ENCODE measurements around the gene CDKN2B-AS1.
"Not testable (repeated sequence)": the region's sequence is repeated elsewhere in the genome, so short reads cannot be mapped to it uniquely, and the experiment has no call there.

The CDKN2B-AS1 gene

GRCh38 chr9:22054076-22054475 is 59.5 kb downstream of the CDKN2B-AS1 start:
- H3K9ac ChIP-seq (ENCODE audit: low read depth in 1 of 2, low read length in 2 of 2): no peak overlapping the region
- H3K27ac ChIP-seq (ENCODE audit: low read depth, low read length): no peak overlapping the region
- no peaks in the 10 kb centered on the region for H3K9me3 ChIP-seq (ENCODE audit: control insufficient read depth in 1 of 2, low read length in 2 of 2)
- H3K4me3 ChIP-seq (ENCODE audit: low read depth in 1 of 2, low read length in 2 of 2): no peak overlapping the region
- no peaks in the 10 kb centered on the region for H3K4me1 ChIP-seq (ENCODE audit: control insufficient read depth in 1 of 2, insufficient read depth in 2 of 2, low read length in 2 of 2)
- H3K27me3 ChIP-seq (ENCODE audit: control insufficient read depth in 1 of 2, insufficient read depth in 2 of 2, low read length in 2 of 2): no peaks in the 10 kb centered on the region
- H3K36me3 ChIP-seq (ENCODE audit: control insufficient read depth in 1 of 2, insufficient read depth in 2 of 2, low read length in 2 of 2): no peaks in the 10 kb centered on the region

- no peak overlapping the region for H3K4me3 ChIP-seq (ENCODE audit: low read depth in 1 of 2, low read length in 2 of 2)
Measured at GRCh38 chr9:22054529-22054928, 59.9 kb downstream of the CDKN2B-AS1 start.

GRCh38 chr9:22055090-22055489 is 60.5 kb downstream of the CDKN2B-AS1 start:
- no peaks in the 10 kb centered on the region for H3K4me1 ChIP-seq (ENCODE audit: control insufficient read depth in 1 of 2, insufficient read depth in 2 of 2, low read length in 2 of 2)
- H3K9me3 ChIP-seq (ENCODE audit: control insufficient read depth in 1 of 2, low read length in 2 of 2): no peaks in the 10 kb centered on the region
- no peaks in the 10 kb centered on the region for H3K27me3 ChIP-seq (ENCODE audit: control insufficient read depth in 1 of 2, insufficient read depth in 2 of 2, low read length in 2 of 2)
- H3K4me3 ChIP-seq (ENCODE audit: low read depth in 1 of 2, low read length in 2 of 2): no peak overlapping the region
- H3K36me3 ChIP-seq (ENCODE audit: control insufficient read depth in 1 of 2, insufficient read depth in 2 of 2, low read length in 2 of 2): no peaks in the 10 kb centered on the region
- H3K9ac ChIP-seq (ENCODE audit: low read depth in 1 of 2, low read length in 2 of 2): no peak overlapping the region
- H3K27ac ChIP-seq (ENCODE audit: low read depth, low read length): no peak overlapping the region

More at GRCh38 chr9:22054529-22054928, 59.9 kb downstream of the CDKN2B-AS1 start:
- H3K27me3 ChIP-seq (ENCODE audit: control insufficient read depth in 1 of 2, insufficient read depth in 2 of 2, low read length in 2 of 2): no peaks in the 10 kb centered on the region
- H3K9me3 ChIP-seq (ENCODE audit: control insufficient read depth in 1 of 2, low read length in 2 of 2): no peaks in the 10 kb centered on the region
- H3K36me3 ChIP-seq (ENCODE audit: control insufficient read depth in 1 of 2, insufficient read depth in 2 of 2, low read length in 2 of 2): no peaks in the 10 kb centered on the region
- no peak overlapping the region for H3K27ac ChIP-seq (ENCODE audit: low read depth, low read length)
- H3K4me1 ChIP-seq (ENCODE audit: control insufficient read depth in 1 of 2, insufficient read depth in 2 of 2, low read length in 2 of 2): no peaks in the 10 kb centered on the region
- no peak overlapping the region for H3K9ac ChIP-seq (ENCODE audit: low read depth in 1 of 2, low read length in 2 of 2)

- Histone ChIP-seq H3K9me3 (ENCODE audit: control insufficient read depth in 1 of 2, low read length in 2 of 2) (no peaks in the 10 kb centered on the region), H3K4me1 (ENCODE audit: control insufficient read depth in 1 of 2, insufficient read depth in 2 of 2, low read length in 2 of 2) (no peaks in the 10 kb centered on the region), H3K36me3 (ENCODE audit: control insufficient read depth in 1 of 2, insufficient read depth in 2 of 2, low read length in 2 of 2) (no peaks in the 10 kb centered on the region), H3K27ac (ENCODE audit: low read depth, low read length) (no peak overlapping the region), H3K9ac (ENCODE audit: low read depth in 1 of 2, low read length in 2 of 2) (no peak overlapping the region), H3K27me3 (ENCODE audit: control insufficient read depth in 1 of 2, insufficient read depth in 2 of 2, low read length in 2 of 2) (no peaks in the 10 kb centered on the region), H3K4me3 (ENCODE audit: low read depth in 1 of 2, low read length in 2 of 2) (no peak overlapping the region)
Measured at GRCh38 chr9:22056402-22056801, 61.8 kb downstream of the CDKN2B-AS1 start.

GRCh38 chr9:22057972-22058371 is 63.4 kb downstream of the CDKN2B-AS1 start:
- H3K27ac ChIP-seq (ENCODE audit: low read depth, low read length); H3K9ac ChIP-seq (ENCODE audit: low read depth in 1 of 2, low read length in 2 of 2); H3K36me3 ChIP-seq (ENCODE audit: control insufficient read depth in 1 of 2, insufficient read depth in 2 of 2, low read length in 2 of 2); H3K9me3 ChIP-seq (ENCODE audit: control insufficient read depth in 1 of 2, low read length in 2 of 2); H3K4me1 ChIP-seq (ENCODE audit: control insufficient read depth in 1 of 2, insufficient read depth in 2 of 2, low read length in 2 of 2); H3K4me3 ChIP-seq (ENCODE audit: low read depth in 1 of 2, low read length in 2 of 2); H3K27me3 ChIP-seq (ENCODE audit: control insufficient read depth in 1 of 2, insufficient read depth in 2 of 2, low read length in 2 of 2): not testable (repeated sequence)

GRCh38 chr9:22060831-22061383 is 66.3 kb downstream of the CDKN2B-AS1 start:
- Histone ChIP-seq H3K9ac (ENCODE audit: low read depth in 1 of 2, low read length in 2 of 2) (no peak overlapping the region), H3K27ac (ENCODE audit: low read depth, low read length) (no peak overlapping the region), H3K4me1 (ENCODE audit: control insufficient read depth in 1 of 2, insufficient read depth in 2 of 2, low read length in 2 of 2) (no peaks in the 10 kb centered on the region), H3K36me3 (ENCODE audit: control insufficient read depth in 1 of 2, insufficient read depth in 2 of 2, low read length in 2 of 2) (no peaks in the 10 kb centered on the region), H3K9me3 (ENCODE audit: control insufficient read depth in 1 of 2, low read length in 2 of 2) (no peaks in the 10 kb centered on the region), H3K4me3 (ENCODE audit: low read depth in 1 of 2, low read length in 2 of 2) (no peak overlapping the region), H3K27me3 (ENCODE audit: control insufficient read depth in 1 of 2, insufficient read depth in 2 of 2, low read length in 2 of 2) (no peaks in the 10 kb centered on the region)

GRCh38 chr9:22064957-22065356 is 70.4 kb downstream of the CDKN2B-AS1 start:
- Histone ChIP-seq H3K27ac (ENCODE audit: low read depth, low read length) (no peak overlapping the region), H3K36me3 (ENCODE audit: control insufficient read depth in 1 of 2, insufficient read depth in 2 of 2, low read length in 2 of 2) (no peaks in the 10 kb centered on the region), H3K9me3 (ENCODE audit: control insufficient read depth in 1 of 2, low read length in 2 of 2) (no peaks in the 10 kb centered on the region), H3K9ac (ENCODE audit: low read depth in 1 of 2, low read length in 2 of 2) (no peak overlapping the region), H3K4me1 (ENCODE audit: control insufficient read depth in 1 of 2, insufficient read depth in 2 of 2, low read length in 2 of 2) (no peaks in the 10 kb centered on the region), H3K4me3 (ENCODE audit: low read depth in 1 of 2, low read length in 2 of 2) (no peak overlapping the region), H3K27me3 (ENCODE audit: control insufficient read depth in 1 of 2, insufficient read depth in 2 of 2, low read length in 2 of 2) (no peaks in the 10 kb centered on the region)

GRCh38 chr9:22065431-22066200 is 71.0 kb downstream of the CDKN2B-AS1 start:
- Histone ChIP-seq H3K27ac (ENCODE audit: low read depth, low read length) (no peak overlapping the region), H3K9me3 (ENCODE audit: control insufficient read depth in 1 of 2, low read length in 2 of 2) (no peaks in the 10 kb centered on the region), H3K27me3 (ENCODE audit: control insufficient read depth in 1 of 2, insufficient read depth in 2 of 2, low read length in 2 of 2) (no peaks in the 10 kb centered on the region), H3K4me3 (ENCODE audit: low read depth in 1 of 2, low read length in 2 of 2) (no peak overlapping the region), H3K36me3 (ENCODE audit: control insufficient read depth in 1 of 2, insufficient read depth in 2 of 2, low read length in 2 of 2) (no peaks in the 10 kb centered on the region), H3K9ac (ENCODE audit: low read depth in 1 of 2, low read length in 2 of 2) (no peak overlapping the region), H3K4me1 (ENCODE audit: control insufficient read depth in 1 of 2, insufficient read depth in 2 of 2, low read length in 2 of 2) (no peaks in the 10 kb centered on the region)

GRCh38 chr9:22067196-22067595 is 72.6 kb downstream of the CDKN2B-AS1 start:
- Histone ChIP-seq H3K4me3 (ENCODE audit: low read depth in 1 of 2, low read length in 2 of 2) (no peak overlapping the region), H3K27ac (ENCODE audit: low read depth, low read length) (no peak overlapping the region), H3K9ac (ENCODE audit: low read depth in 1 of 2, low read length in 2 of 2) (no peak overlapping the region), H3K27me3 (ENCODE audit: control insufficient read depth in 1 of 2, insufficient read depth in 2 of 2, low read length in 2 of 2) (no peaks in the 10 kb centered on the region), H3K9me3 (ENCODE audit: control insufficient read depth in 1 of 2, low read length in 2 of 2) (no peaks in the 10 kb centered on the region), H3K36me3 (ENCODE audit: control insufficient read depth in 1 of 2, insufficient read depth in 2 of 2, low read length in 2 of 2) (no peaks in the 10 kb centered on the region), H3K4me1 (ENCODE audit: control insufficient read depth in 1 of 2, insufficient read depth in 2 of 2, low read length in 2 of 2) (no peaks in the 10 kb centered on the region)

GRCh38 chr9:22068369-22068768 is 73.8 kb downstream of the CDKN2B-AS1 start:
- Histone ChIP-seq H3K27ac (ENCODE audit: low read depth, low read length) (no peak overlapping the region), H3K4me3 (ENCODE audit: low read depth in 1 of 2, low read length in 2 of 2) (no peak overlapping the region), H3K9me3 (ENCODE audit: control insufficient read depth in 1 of 2, low read length in 2 of 2) (no peaks in the 10 kb centered on the region), H3K36me3 (ENCODE audit: control insufficient read depth in 1 of 2, insufficient read depth in 2 of 2, low read length in 2 of 2) (no peaks in the 10 kb centered on the region), H3K9ac (ENCODE audit: low read depth in 1 of 2, low read length in 2 of 2) (no peak overlapping the region), H3K27me3 (ENCODE audit: control insufficient read depth in 1 of 2, insufficient read depth in 2 of 2, low read length in 2 of 2) (no peaks in the 10 kb centered on the region), H3K4me1 (ENCODE audit: control insufficient read depth in 1 of 2, insufficient read depth in 2 of 2, low read length in 2 of 2) (no peaks in the 10 kb centered on the region)
